Gastrocnemius medialis (tissue), 4 donors: ENCODE results near the gene RMC1. TPM values are rescaled to one million over a fixed set of nuclear protein-coding genes. Genes with fewer than 3 reads are reported as not detected.

ENCODE experiments used
- ATAC-seq, 2 donors: fragments of 150-250 bp; one replicate each; pipeline ENCODE4 v1.9.1; 2016
- DNase-seq, 2 donors: peaks; one replicate each; pipeline ENCODE4 v3.0.0-alpha.2; 2019
- H3K27ac ChIP-seq, 4 donors: fragments of 200-600 bp; sonication (generic); 1 replicate in 1 of 4; 2 replicates in 3 of 4; pipeline ENCODE4 v1.5.1; 2016 to 2018; ENCODE audit warnings: mild to moderate bottlenecking in 2 of 4, moderate library complexity in 1 of 4
- H3K27me3 ChIP-seq, 3 donors: fragments of 200-600 bp; sonication (generic) in 2 of 3; 1 replicate in 1 of 3; 2 replicates in 2 of 3; pipeline versions ENCODE4 v1.5.1 to v1.6.0; 2016 to 2019; ENCODE audit warnings: mild to moderate bottlenecking in 1 of 3, moderate library complexity in 1 of 3
- H3K36me3 ChIP-seq, 2 donors: fragments of 200-600 bp; sonication (generic) in 1 of 2; one replicate each; pipeline ENCODE4 v1.5.1; 2017 to 2018
- H3K4me1 ChIP-seq, 2 donors: fragments of 200-600 bp; sonication (generic) in 1 of 2; one replicate each; pipeline ENCODE4 v1.5.1; 2016 to 2017; ENCODE audit warnings: mild to moderate bottlenecking in 2 of 2
- H3K4me3 ChIP-seq, 4 donors: fragments of 200-600 bp; sonication (generic) in 3 of 4; 1 replicate in 1 of 4; 2 replicates in 3 of 4; pipeline ENCODE4 v1.5.1; 2016 to 2019; ENCODE audit warnings: mild to moderate bottlenecking in 2 of 4
- H3K9me3 ChIP-seq, 3 donors: fragments of 200-600 bp; sonication (generic) in 2 of 3; 1 replicate in 1 of 3; 2 replicates in 2 of 3; pipeline ENCODE4 v1.5.1; 2016 to 2019
- CTCF ChIP-seq, 5 experiments: fragments of 450-650 bp in 3 of 5; fragments of 200-600 bp in 2 of 5; sonication (generic) in 2 of 5; IDR thresholded peaks in 4 of 5; conservative IDR thresholded peaks in 1 of 5; 1 replicate in 4 of 5; 2 replicates in 1 of 5; pipeline ENCODE4 v1.5.1; 2016 to 2019; ENCODE audit warnings: antibody characterized with exemption in 5 of 5, mild to moderate bottlenecking in 3 of 5, moderate library complexity in 3 of 5
- POLR2A ChIP-seq, 2 donors: fragments of 450-650 bp; IDR thresholded peaks; one replicate each; pipeline ENCODE4 v1.6.1; 2017; ENCODE audit warnings: antibody characterized with exemption in 2 of 2, mild to moderate bottlenecking in 2 of 2, moderate library complexity in 2 of 2
- in situ Hi-C, 4 donors: fragments of 200-750 bp; cut with MboI; loops; one replicate each; pipeline versions ENCODE4 v1.15.0 to v1.8.0; 2017; ENCODE audit warnings: low sequenced_read_pairs in 4 of 4
- intact Hi-C: fragments of 100-400 bp; cut with DNase I; formaldehyde crosslinking; loops from one replicate; pipeline ENCODE4 v1.15.1; 2023; ENCODE audit warnings: low total_unique reads
- total RNA-seq, 4 donors: library from RNA; depleted of rRNA; stranded (reverse); fragments of >200 nt; gene quantifications; one replicate each; pipeline versions ENCODE4 v1.1.0 to v1.2.3, GENCODE V29; 2016

Gene RMC1
- total RNA-seq, 4 donors from 2014 or later, result 20.1 to 27.3 (median 25.2) TPM

DNA sequence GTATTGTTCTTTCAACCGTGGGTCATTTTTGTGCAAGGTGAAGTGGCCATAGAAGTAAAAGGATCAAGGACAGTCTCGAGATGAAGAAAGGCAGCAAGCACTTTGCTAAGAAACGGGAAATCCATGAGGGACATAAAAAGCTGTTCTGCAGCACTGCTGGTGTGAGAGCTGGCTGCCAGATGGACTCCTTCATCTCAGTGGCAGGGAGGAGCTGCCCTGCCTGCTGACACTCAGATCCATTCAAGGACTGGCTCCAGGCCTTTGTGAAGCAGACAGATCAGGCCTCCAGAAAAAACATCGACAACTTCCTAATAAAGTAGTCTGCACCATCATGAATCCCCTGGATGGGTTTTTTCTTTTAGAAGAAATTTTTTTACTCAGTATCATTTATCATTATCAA, 29.5 kb downstream of the RMC1 start:
- intact Hi-C loops (no loop called here), in situ Hi-C loops (no loop called here)
- Histone ChIP-seq H3K4me3 (no peak overlapping the region), H3K27me3 (no peaks in the 10 kb centered on the region), H3K4me1 (peaks cover 0 to 7% of the 10 kb centered on the region in 2 donors), H3K27ac (no peak overlapping the region), H3K9me3 (no peaks in the 10 kb centered on the region), H3K36me3 (peaks cover 0 to 99% of the 10 kb centered on the region in 2 donors)
- DNase-seq (no peak), ATAC-seq (no peak)
- no peak for TF ChIP-seq POLR2A (IDR thresholded peaks at IDR 0.05)
- TF ChIP-seq CTCF (IDR thresholded peaks at IDR 0.05 in 4 of 5, conservative IDR thresholded peaks at IDR 0.05 in 1 of 5), result no peak

DNA sequence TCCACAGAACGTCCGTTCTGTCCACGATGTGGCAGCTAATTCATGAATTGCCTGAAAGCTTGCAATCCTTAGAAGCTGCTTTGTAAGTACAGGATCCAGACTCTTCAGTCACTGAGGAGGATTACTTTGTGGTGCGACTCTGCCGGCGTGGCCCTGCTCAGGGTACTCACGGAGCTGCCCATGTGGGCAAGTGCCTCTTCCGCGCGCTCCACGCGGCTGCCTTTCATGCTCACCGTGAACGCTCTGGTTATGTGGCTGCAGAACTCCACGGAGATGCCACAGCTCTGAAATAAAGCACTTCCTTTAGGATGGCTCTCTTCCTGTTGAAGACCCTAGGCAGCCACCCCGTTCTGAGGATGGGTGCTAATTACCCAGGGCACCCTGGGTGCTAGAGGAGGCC, 31.0 kb downstream of the RMC1 start:
- no peak for ATAC-seq
- no peak for DNase-seq
- Histone ChIP-seq H3K27ac (no peak overlapping the region), H3K9me3 (no peaks in the 10 kb centered on the region), H3K4me3 (no peak overlapping the region), H3K36me3 (peaks cover 4 to 100% of the 10 kb centered on the region in 2 donors), H3K4me1 (no peaks in the 10 kb centered on the region), H3K27me3 (no peaks in the 10 kb centered on the region)
- intact Hi-C loops, result no loop called here
- no peak for TF ChIP-seq CTCF (IDR thresholded peaks at IDR 0.05 in 4 of 5, conservative IDR thresholded peaks at IDR 0.05 in 1 of 5)
- in situ Hi-C loops, result no loop called here

- H3K27ac ChIP-seq, result no peak overlapping the region
- no peak for ATAC-seq
- intact Hi-C loops (no loop called here), in situ Hi-C loops (no loop called here)
- TF ChIP-seq POLR2A (IDR thresholded peaks at IDR 0.05) (no peak), CTCF (IDR thresholded peaks at IDR 0.05 in 4 of 5, conservative IDR thresholded peaks at IDR 0.05 in 1 of 5) (no peak)
- DNase-seq, result no peak
- peaks cover 4 to 100% of the 10 kb centered on the region in 2 donors for H3K36me3 ChIP-seq
- no peak overlapping the region for H3K4me3 ChIP-seq
- H3K27me3 ChIP-seq, result no peaks in the 10 kb centered on the region
- H3K4me1 ChIP-seq, result no peaks in the 10 kb centered on the region
- H3K9me3 ChIP-seq, result no peaks in the 10 kb centered on the region
These were observed 32.9 kb downstream of the RMC1 start for GRCh38 chr18:23536204-23536603.

DNA sequence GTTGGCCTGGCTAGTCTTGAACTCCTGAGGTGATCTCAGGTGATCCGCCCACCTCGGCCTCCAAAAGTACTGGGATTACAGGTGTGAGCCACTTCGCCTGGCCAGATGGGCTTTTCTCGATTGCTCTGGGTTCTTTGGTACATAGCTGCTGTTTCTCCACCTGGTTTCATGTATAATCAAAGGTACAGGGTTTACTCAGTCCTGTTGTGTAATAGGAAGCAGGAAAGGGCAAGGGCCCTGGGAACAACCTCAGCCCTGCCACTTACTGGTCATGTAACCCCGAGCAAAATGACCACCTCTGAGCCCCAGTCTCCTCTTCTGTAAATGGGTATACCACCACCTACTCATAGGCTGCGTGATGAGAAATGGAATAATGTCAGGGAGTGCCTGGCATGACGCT, 34.0 kb downstream of the RMC1 start:
- intact Hi-C loops (no loop called here), in situ Hi-C loops (no loop called here)
- no peaks in the 10 kb centered on the region for H3K27me3 ChIP-seq
- H3K4me3 ChIP-seq, result no peak overlapping the region
- H3K36me3 ChIP-seq, result peaks cover 4 to 100% of the 10 kb centered on the region in 2 donors
- ATAC-seq (no peak), DNase-seq (no peak)
- no peaks in the 10 kb centered on the region for H3K9me3 ChIP-seq
- H3K27ac ChIP-seq, result no peak overlapping the region
- no peak for TF ChIP-seq POLR2A (IDR thresholded peaks at IDR 0.05)
- TF ChIP-seq CTCF (IDR thresholded peaks at IDR 0.05 in 4 of 5, conservative IDR thresholded peaks at IDR 0.05 in 1 of 5), result no peak
- H3K4me1 ChIP-seq, result no peaks in the 10 kb centered on the region

- H3K27ac ChIP-seq, result no peak overlapping the region
- in situ Hi-C loops, result no loop called here
- no peaks in the 10 kb centered on the region for H3K27me3 ChIP-seq
- DNase-seq (no peak), ATAC-seq (no peak)
- intact Hi-C loops, result no loop called here
- no peak for TF ChIP-seq CTCF (IDR thresholded peaks at IDR 0.05 in 4 of 5, conservative IDR thresholded peaks at IDR 0.05 in 1 of 5)
- no peak for TF ChIP-seq POLR2A (IDR thresholded peaks at IDR 0.05)
- peaks cover 4 to 100% of the 10 kb centered on the region in 2 donors for H3K36me3 ChIP-seq
- no peak overlapping the region for H3K4me3 ChIP-seq
- no peaks in the 10 kb centered on the region for H3K4me1 ChIP-seq
- H3K9me3 ChIP-seq, result no peaks in the 10 kb centered on the region
These were observed 34.7 kb downstream of the RMC1 start for GRCh38 chr18:23538001-23538400.
